Renal pelvis (tissue), 12 donors: ENCODE data around the gene PPP1R2. TPM values are rescaled to one million over a fixed set of nuclear protein-coding genes. Genes with fewer than 3 reads are reported as not detected.
"Not testable (repeated sequence)": the region's sequence is repeated elsewhere in the genome, so short reads cannot be mapped to it uniquely, and the experiment has no call there.

Experiments used
- DNase-seq: peaks from one replicate; pipeline ENCODE4 v3.0.0-alpha.2; 2013
- long read RNA-seq, 16 experiments: transcript quantifications; one replicate each; lab custom pipeline, GENCODE V29; 2026
- polyA plus RNA-seq, 3 donors: library from polyadenylated mRNA; unstranded; fragments of 120-200 nt; gene quantifications; one replicate each; pipeline ENCODE4 v1.2.1, GENCODE V29; 2013; ENCODE audit not compliant: insufficient read length in 3 of 3

The PPP1R2 gene
- 10 to 100 TPM; 53.3 to 56.1 (median 54.0) TPM for polyA plus RNA-seq
- long read RNA-seq, donor 1, transcript PPP1R2-206 (6 exons, 3,450 nt) = major isoform, 22 of 26 reads
- long read RNA-seq, donor 1, partial matches to known transcripts = 0 of 26 reads
- long read RNA-seq, donor 1, other reads (novel, unspliced or antisense) = 0 of 26 reads
- long read RNA-seq, donor 2, transcript PPP1R2-206 (6 exons, 3,450 nt) = major isoform, 23 of 25 reads
- long read RNA-seq, donor 2, partial matches to known transcripts = 0 of 25 reads
- long read RNA-seq, donor 2, other reads (novel, unspliced or antisense) = 0 of 25 reads
- long read RNA-seq, donor 3, transcript PPP1R2-206 (6 exons, 3,450 nt) = major isoform, 19 of 22 reads
- long read RNA-seq, donor 3, partial matches to known transcripts = 0 of 22 reads
- long read RNA-seq, donor 3, other reads (novel, unspliced or antisense) = 0 of 22 reads
- long read RNA-seq, donor 4, transcript PPP1R2-206 (6 exons, 3,450 nt) = major isoform, 15 of 16 reads
- long read RNA-seq, donor 4, partial matches to known transcripts = 0 of 16 reads
- long read RNA-seq, donor 4, other reads (novel, unspliced or antisense) = 0 of 16 reads
- long read RNA-seq, donor 5, transcript PPP1R2-206 (6 exons, 3,450 nt) = major isoform, 14 of 15 reads
- long read RNA-seq, donor 5, partial matches to known transcripts = 0 of 15 reads
- long read RNA-seq, donor 5, other reads (novel, unspliced or antisense) = 0 of 15 reads
- long read RNA-seq, donor 6, transcript PPP1R2-206 (6 exons, 3,450 nt) = major isoform, 19 of 25 reads
- long read RNA-seq, donor 6, partial matches to known transcripts = 5 of 25 reads
- long read RNA-seq, donor 6, other reads (novel, unspliced or antisense) = 0 of 25 reads
- long read RNA-seq, donor 7, transcript PPP1R2-205 (2 exons, 1,668 nt) = minor isoform, 5 of 36 reads
- long read RNA-seq, donor 7, transcript PPP1R2-206 (6 exons, 3,450 nt) = major isoform, 23 of 36 reads
- long read RNA-seq, donor 7, partial matches to known transcripts = 0 of 36 reads
- long read RNA-seq, donor 7, other reads (novel, unspliced or antisense) = 5 of 36 reads
- long read RNA-seq, donor 8, transcript PPP1R2-206 (6 exons, 3,450 nt) = major isoform, 11 of 13 reads
- long read RNA-seq, donor 8, partial matches to known transcripts = 0 of 13 reads
- long read RNA-seq, donor 8, other reads (novel, unspliced or antisense) = 0 of 13 reads
- long read RNA-seq, donor 9, transcript PPP1R2-206 (6 exons, 3,450 nt) = major isoform, 10 of 13 reads
- long read RNA-seq, donor 9, partial matches to known transcripts = 0 of 13 reads
- long read RNA-seq, donor 9, other reads (novel, unspliced or antisense) = 0 of 13 reads
- long read RNA-seq, donor 10, transcript PPP1R2-206 (6 exons, 3,450 nt) = major isoform, 14 of 22 reads
- long read RNA-seq, donor 10, transcript PPP1R2-205 (2 exons, 1,668 nt) = minor isoform, 7 of 22 reads
- long read RNA-seq, donor 10, partial matches to known transcripts = 0 of 22 reads
- long read RNA-seq, donor 10, other reads (novel, unspliced or antisense) = 0 of 22 reads
- long read RNA-seq, donor 11, transcript PPP1R2-206 (6 exons, 3,450 nt) = major isoform, 15 of 18 reads
- long read RNA-seq, donor 11, partial matches to known transcripts = 0 of 18 reads
- long read RNA-seq, donor 11, other reads (novel, unspliced or antisense) = 0 of 18 reads
- long read RNA-seq, donor 12, transcript PPP1R2-206 (6 exons, 3,450 nt) = major isoform, 23 of 26 reads
- long read RNA-seq, donor 12, partial matches to known transcripts = 0 of 26 reads
- long read RNA-seq, donor 12, other reads (novel, unspliced or antisense) = 0 of 26 reads
- long read RNA-seq, donor 13, transcript PPP1R2-206 (6 exons, 3,450 nt) = major isoform, 12 of 14 reads
- long read RNA-seq, donor 13, partial matches to known transcripts = 0 of 14 reads
- long read RNA-seq, donor 13, other reads (novel, unspliced or antisense) = 0 of 14 reads
- long read RNA-seq, donor 14 = 0 reads
- long read RNA-seq, donor 15, transcript PPP1R2-206 (6 exons, 3,450 nt) = major isoform, 26 of 35 reads
- long read RNA-seq, donor 15, partial matches to known transcripts = 0 of 35 reads
- long read RNA-seq, donor 15, other reads (novel, unspliced or antisense) = 0 of 35 reads
- long read RNA-seq, donor 16, transcript PPP1R2-206 (6 exons, 3,450 nt) = major isoform, 25 of 31 reads
- long read RNA-seq, donor 16, partial matches to known transcripts = 6 of 31 reads
- long read RNA-seq, donor 16, other reads (novel, unspliced or antisense) = 0 of 31 reads

DNA sequence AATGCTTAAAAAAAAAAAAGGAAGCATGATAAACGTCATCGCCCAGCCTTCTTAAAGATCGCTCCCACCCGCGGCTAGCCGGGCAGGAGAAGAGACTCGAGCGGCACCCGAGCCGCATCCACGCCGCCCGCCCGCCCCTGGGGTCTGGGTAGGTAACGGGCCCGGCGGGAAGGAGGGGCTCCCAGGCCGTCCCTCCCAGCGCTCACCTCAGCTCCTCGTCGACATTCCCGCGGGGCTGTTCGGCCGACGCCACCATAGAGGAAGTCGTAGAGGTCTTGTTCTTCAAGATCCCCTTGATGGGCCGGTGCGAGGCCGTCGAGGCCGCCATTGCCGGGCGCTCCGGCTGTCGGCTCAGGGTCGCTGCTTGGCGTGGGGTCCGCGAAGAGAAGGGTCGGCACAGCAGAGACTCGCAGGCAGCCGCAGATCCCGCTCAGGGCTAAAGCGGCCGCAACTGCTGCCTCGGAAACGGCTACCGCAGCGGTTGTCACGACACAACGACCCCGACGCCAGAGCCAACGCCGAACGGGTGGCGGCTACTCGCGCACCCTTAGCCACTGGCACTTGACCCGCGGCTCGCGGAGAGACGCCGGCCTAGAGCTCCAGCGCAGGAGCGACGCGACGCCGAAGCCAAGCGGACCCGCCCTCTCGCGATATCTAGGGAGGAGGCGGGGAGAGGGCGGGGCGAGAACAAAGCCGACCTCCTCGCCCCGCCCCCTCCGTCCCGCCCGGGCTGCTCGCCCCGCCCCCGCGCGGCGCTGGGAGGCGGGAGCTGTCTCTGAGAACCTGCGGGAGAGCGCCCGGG lies at the start of gene PPP1R2:
Gene PPP1R2 (minus strand): TSS at position 628 of the 802 bp plus-strand sequence. CDS start 300 bp downstream, at position 328.
- peak; percentile 93 for DNase-seq

DNA sequence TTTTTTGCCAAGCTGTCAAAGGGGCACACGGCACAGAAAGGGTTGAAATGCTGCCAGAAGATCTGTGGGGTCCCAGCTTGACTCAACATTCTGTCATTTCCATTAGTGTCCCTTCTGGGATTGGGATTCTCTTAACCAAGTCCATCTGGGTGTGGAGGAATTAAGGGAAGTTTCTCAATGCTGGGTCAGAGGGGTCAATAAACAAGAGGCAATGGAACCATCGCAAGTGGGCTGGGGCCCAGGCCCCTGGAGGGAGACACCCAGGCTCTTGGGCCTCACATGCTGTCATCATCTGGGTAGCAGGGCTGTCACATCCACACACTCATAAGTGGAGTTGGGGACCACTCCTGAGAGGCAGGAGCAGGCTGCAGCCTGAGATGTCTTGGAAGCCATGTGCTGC lies 48.7 kb upstream of the PPP1R2 start:
- DNase-seq = no peak

DNA sequence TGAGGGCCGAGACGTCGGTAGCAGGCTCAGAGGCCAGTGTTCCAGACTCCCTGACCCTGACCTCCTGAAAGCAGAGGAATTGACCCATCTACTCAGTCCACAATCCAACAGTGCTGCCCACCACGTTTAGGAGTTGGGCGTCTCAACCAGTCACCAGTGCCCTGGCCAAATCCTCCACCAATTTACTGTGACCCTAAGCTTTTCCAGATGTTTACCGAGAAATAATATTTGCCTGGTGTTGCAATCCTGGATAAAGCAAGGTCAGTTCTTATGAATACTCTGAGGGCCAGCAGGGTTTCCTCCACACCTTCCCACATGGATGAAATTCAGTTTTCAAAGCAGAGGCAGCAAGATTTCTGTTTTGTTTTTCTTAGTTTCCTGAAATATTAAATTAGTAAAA lies 48.1 kb upstream of the PPP1R2 start:
- no peak for DNase-seq

DNA sequence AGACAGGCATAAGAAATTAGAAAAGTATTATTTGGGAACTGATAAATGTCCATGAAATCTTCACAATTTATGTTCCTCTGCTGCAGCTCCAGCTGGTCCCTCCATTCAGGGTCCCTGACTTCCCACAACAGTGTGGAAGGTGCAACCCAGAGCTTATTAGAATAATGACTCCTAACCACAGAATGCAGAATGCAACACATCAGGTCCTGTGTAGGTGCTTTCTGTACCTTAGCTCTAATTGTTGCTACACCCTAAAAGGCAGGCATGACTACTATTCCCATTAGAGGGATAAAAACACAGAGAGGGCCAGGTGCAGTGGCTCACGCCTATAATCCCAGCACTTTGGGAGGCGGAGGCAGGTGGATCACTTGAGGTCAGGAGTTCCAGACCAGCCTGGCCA lies 47.3 kb upstream of the PPP1R2 start:
- not testable (repeated sequence) for DNase-seq

DNA sequence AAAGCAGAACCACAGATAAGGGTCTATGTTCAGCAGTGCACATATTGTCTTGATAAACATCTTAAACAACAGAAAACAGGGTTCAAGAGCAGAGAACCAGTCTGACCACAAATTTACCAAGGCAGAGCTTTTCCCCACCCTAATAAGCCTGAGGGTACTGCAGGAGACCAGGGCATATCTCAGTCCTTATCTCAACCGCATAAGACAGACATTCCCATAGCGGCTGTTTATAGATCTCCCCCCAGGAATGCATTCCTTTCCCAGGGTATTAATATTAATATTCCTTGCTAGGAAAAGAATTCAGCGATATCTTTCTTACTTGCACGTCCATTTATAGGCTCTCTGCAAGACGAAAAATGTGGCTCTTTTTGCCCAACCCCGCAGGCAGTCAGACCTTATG lies 46.7 kb upstream of the PPP1R2 start:
- not testable (repeated sequence) for DNase-seq

DNA sequence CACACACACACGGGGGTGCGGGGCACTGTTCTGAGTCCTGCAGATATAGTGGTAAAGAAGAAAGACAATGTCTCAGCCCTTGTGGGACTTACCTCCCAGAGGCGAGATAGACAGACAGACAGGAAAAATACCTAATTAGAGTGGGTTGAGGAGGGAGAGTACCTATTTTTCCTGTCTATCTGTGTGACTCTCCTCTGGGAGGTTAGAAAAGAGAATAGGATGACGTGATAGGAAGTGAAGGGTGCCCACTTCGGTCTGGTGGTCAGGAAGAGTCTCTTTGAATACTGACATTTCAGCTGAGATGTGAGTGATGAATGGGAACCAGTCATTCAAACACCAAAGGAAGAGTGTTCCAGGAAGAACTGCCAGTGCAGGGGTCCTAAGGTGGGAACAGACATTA lies 44.7 kb upstream of the PPP1R2 start:
- no peak for DNase-seq

DNA sequence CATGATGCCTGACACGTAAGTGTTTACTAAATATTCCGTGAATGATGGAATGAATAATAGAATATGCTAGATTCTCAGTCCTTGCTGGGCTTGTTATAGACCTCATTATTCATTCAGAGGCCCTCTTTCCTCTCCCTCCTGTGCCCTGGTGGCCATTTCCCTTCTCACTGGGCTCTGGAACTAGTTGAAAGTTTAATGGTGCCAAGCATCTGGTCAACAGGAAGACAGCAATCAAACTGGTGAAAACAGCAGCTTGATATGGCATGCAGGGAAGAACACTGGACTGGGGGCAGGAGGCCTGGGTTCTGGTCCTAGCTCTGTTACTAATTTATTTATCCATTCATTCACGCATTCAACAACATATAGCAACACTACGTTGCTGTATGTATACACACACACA lies 44.3 kb upstream of the PPP1R2 start:
- no peak for DNase-seq

DNA sequence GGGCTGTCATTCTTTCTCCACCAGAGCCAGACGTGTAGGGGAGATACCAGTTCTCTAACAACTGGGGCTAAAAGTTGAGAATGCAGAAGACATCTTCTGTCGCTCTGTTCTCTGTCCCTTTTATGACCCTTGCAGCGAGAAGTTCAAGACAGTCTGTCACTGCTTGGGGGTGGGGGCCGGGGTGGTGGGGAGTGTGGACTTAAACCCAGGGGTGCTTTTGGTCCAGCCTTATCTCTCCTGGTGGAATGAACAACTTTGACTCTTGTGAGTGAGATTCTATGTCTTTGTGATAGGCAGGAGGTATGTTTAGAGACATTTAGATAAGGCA lies 41.4 kb upstream of the PPP1R2 start:
- no peak for DNase-seq

DNA sequence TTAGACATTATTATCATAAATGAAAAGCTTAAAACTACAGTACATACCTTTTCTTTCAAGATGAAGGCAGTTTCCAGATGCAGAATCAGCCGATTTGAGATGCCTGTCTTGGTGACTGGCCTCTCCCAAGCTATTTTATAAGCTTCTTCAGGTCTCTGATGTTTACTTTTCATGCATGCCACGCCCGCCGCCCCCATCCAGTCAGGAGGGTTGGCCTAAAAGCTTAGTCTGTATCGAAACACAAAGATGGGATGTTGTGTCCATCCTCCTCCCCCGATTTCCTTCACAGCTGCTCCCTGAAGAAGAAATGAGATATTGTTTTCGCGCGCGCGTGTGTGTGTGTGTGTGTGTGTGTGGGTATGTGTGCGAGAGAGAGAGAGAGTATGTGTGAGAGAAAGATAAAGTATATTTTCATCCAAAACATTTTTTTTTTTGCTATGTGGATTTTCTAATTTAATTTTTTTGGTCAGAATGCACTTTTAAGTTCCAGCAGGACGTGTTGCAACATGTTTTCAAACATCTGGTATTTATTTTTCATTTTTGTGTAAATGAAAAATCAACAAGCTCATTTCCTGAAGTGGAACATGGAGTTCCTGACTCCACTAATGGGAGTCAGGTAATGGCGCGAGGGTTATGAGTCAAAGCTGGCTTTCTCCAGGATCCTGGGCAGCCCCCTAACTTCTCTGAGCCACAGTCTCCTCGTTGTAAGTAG lies 40.9 kb upstream of the PPP1R2 start, which contains the start of gene APOD:
Gene APOD (minus strand): TSS at position 110 of the 712 bp plus-strand sequence. CDS start 4,479 bp downstream, outside the sequence.
- DNase-seq = no peak

DNA sequence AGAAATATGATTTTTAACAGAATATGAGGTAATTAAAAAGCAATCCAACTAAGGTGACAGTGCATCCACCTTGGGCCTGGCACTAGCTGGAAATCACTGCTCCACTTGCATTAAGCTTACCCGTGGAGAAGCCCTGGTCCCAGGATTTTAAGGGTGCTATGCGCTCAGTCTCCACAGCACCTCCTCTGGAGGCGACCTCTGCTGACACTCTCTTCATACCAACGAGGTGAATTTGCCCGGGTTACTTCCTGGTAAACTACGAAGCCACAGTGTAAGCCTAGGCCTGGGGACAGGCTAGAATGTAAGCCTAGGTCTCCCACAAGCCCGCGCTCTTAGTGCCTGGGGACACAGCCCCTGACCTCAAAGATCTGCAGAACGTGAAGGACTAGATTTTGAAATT lies 39.8 kb upstream of the PPP1R2 start:
- no peak for DNase-seq

DNA sequence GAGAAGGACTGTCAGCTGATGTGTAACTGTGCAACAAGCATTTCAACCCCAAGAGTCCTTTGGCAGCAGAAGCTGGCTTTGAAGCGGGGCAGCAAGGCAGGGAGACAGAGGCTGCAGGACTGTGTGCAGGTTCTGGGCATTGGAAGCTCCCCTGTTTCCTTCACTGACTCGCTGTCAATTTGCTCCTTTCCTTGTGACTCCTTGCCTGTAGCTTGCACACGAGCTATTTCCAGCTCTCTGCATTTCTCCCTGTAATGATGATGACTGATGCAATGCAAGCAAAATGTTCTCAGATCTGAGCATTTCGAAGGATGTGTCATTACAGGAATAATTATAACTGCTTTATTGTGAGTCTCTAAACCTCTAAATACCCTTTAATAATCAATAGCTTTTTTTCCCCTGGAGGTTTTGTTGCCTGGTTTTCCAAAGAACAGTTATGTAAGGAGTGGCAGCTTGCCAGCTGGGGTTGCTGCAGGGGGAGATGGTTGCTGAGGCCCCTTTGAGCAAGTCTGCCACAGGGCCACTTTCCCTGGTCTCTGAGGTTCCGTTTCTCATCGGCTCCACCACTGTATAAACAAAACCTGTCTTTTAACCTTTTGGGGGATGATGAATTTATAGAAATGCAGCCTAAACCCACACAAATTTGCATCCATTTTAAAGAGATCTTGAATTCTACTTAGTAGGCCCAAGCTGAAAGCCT lies 37.8 kb upstream of the PPP1R2 start:
- no peak for DNase-seq

DNA sequence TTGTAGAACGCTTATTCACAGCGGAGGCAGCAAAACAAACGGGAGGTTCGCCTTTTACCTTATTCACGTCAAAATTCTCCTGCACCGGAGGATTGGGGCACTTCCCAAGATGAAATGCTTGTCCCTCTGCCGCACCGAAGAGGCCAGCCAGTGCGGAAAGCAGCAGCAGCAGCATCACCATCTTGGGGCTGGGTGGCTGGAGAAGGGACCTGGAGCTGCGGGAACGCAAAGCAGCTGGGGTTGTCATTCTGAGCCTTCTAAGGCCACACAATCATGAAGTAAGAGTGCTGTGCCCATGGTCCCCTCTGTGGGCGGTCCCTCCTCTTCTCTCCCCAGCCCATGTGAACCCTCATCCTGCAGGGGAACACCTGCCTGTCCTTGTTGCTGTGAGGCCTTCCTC lies 36.2 kb upstream of the PPP1R2 start:
- no peak for DNase-seq

DNA sequence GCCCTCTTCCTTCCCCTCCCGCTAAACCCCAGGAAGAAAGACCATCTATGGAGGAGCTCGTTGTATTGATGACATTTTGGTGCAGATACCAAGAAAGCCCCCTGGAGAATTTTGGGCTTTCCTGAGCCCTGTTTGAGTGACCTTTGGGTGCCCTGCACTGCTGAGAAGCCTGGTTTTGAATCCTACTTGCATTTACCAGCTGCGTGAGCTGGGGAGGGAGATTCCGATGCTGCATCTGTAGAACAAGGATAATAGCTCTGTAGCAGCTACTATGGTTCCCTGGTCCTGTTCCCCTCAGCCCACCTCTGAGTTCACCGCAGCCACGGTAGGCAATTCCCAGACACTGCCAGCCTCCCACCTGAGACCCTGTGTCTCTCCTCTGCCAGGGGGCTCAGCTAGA lies 35.4 kb upstream of the PPP1R2 start:
- DNase-seq = no peak

DNA sequence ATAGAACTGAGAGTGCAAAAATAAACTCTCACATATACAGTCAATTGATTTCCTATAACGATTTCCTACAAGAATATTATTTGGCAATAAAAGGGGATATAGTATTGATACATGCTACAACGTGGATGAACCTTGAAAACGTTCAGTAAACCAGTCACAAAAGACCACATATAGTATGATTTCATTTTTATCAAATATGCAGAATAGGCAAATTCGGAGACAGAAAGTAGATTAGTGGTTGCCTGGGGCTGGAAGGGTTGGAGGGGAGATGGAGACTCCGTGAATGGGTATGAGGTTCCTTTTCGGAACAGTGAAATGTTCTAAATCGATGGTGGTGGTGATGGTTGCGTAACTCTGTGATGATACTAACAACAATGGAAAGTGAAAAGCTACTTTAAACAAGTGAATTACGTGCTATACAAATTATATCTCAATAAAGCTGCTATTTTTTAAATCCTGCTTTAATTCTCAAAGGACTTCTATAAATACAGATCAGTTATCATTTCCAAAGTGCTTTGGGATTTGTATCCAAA lies 34.6 kb upstream of the PPP1R2 start:
- DNase-seq = no peak

DNA sequence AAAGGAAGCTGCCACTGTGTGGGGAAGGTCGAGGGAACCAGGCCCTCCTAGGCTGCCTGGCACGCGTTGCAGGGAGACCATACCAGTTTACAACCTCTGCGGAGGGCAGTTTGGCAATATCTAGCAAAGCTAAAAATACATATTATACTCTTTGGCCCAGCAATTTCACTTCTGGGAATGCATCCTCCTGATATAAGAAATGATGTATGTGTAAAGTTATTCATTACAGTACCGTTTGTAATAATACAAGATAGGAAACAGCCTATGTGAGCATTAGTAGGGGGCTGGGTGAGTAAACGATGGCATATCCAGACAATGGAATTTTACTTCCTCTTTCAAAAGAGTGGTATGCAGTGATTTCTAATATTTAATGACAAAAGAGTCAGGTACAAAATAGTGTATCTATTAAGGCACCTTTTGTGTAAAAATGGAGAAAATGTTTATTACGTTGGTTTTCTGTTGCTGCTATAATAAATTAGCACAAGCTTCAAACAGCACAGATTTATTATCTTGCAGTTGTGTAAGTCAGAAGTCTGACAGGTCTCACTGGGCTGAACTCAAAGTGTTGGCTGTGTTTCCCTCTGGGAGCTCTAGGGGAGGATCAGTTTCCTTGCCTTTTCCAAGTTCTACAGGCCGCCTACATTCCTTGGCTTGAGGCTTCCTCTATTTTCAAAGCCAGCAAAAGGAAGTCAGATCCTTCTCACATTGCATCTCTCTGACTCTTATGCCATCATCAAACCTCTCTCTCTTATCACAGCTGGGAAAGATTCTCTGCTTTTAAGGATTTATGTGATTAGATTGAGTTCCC lies 31.6 kb upstream of the PPP1R2 start:
- no peak for DNase-seq
